HG02759 (cell line): Measurements from ENCODE around the gene BZW1.

ENCODE experiments used
- ATAC-seq: cut with Tn5 transposase; IDR thresholded peaks from one replicate; pipeline ENCODE4 v1.9.1; 2021; ENCODE audit warnings: mild to moderate bottlenecking, moderate library complexity; ENCODE audit not compliant: unreplicated experiment

Gene BZW1

DNA sequence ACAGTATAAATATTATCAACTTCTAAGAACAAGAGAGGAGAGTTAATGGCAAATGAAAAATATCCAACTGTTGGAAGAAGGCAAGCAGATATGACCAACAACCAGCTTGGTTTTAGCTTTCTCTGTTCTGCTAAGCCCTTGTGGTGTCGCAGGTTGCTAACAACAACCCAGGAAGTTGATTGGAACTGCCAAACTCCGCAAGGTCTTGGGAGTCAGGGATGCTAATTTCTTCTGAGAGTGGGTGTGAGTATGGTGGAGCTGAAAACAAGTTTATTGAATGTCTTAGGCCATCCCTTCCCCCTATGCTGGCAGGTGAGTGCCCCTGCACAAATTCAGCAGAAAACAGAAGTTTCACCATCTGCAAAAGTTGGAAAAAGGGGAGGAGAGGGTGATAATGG lies 17.5 kb downstream of the BZW1 start:
- ATAC-seq, result no peak

GRCh38 chr2:200834701-200835100 lies 23.0 kb downstream of the BZW1 start:
- ATAC-seq, result no peak

- no peak for ATAC-seq
Observed at GRCh38 chr2:200839513-200839912, 27.8 kb downstream of the BZW1 start.

DNA sequence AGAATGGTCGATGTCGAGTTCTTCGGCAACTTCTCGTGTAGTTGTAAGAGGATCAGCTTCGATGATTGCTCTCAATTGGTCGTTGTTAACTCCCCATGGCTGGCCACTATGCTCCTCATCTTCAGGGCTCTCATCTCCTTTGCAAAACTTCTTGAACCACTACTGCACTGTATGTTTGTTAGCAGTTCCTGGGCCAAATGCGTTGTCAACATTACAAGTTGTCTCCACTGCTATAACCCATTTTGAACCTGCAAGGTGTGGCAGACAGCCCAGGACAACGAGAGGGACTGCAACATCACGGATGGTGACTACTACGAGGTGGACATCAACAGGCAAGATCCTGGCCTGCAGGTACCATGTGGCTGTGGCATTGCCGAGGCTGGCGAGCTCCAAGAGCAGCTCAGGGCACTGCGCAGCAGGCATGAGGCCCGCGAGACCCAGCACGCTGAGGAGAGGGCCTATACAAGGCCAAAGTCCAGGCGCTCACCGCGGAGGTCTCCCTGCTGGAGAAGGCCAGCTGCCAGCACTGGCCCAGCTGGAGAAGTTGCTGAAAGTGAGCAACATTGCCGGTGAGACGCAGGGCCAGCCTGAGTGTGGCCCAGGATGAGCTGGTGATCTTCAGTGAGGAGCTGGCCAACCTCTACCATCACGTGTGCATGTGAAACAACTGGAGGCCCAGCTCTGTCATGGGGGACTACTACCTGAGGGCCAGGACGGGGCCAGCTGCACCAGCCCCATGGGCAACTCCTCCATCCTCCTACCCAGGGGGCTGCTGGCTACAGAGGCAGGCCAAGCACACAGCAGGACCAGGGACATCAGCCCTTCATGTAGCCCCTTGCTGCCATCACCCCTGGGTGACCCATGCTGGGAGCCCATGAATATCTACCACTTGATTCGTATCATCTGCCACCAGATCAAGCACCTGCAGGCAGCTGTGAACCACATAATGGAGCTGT lies 32.6 kb downstream of the BZW1 start:
- no peak for ATAC-seq

DNA sequence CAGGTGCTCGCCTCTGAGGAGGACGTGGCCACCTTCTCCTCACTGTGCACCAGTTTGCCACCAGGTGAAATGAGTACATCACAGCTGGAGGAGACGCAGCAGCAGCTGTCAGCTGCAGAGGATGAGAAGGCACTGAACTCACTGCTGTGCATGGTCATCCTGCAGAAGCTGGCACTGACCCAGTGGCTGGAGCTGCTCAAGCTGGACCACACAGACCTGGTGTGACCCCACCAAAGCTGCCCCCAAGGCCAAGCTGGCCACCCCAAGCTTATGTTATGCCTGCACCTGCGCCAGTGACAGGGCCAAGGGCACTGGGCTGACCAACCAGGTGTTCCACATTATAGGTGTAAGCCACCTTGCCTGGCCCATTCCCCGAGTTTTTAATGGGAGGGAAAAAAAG lies 33.5 kb downstream of the BZW1 start:
- ATAC-seq, result no peak

DNA sequence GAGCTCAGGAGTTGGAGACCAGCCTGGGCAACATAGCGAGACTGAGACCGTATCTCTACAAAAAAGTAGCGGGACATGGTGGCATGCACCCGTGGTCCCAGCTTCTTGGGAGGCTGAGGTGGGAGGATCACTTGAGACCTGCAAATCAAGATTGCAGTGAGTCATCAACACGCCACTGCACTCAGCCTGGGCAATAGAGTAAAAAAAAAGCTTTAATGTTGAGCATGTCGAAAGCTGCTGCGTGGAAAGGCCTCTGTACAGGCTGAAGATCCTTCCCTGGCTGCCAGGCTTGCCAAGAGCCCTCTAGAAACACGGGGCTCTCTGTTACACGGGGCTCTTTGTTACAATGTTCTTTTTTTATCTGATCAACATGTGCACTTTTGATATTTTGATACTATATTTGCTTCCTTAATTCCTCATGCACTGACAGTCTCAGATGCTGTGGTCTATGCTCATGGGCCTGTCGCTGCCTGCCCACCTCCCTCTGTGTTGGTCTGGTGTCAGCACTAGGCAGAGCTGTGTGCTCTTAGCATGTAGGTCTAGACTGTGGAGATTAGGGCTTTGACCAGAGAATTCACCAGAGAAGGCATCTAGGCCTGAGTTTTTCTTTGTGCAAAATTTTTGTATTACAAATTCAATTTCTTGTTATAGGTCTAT lies 34.1 kb downstream of the BZW1 start:
- no peak for ATAC-seq

GRCh38 chr2:200847269-200847668 lies 35.6 kb downstream of the BZW1 start:
- ATAC-seq, result no peak

- ATAC-seq, result no peak
Observed at GRCh38 chr2:200847939-200848338, 36.2 kb downstream of the BZW1 start.

DNA sequence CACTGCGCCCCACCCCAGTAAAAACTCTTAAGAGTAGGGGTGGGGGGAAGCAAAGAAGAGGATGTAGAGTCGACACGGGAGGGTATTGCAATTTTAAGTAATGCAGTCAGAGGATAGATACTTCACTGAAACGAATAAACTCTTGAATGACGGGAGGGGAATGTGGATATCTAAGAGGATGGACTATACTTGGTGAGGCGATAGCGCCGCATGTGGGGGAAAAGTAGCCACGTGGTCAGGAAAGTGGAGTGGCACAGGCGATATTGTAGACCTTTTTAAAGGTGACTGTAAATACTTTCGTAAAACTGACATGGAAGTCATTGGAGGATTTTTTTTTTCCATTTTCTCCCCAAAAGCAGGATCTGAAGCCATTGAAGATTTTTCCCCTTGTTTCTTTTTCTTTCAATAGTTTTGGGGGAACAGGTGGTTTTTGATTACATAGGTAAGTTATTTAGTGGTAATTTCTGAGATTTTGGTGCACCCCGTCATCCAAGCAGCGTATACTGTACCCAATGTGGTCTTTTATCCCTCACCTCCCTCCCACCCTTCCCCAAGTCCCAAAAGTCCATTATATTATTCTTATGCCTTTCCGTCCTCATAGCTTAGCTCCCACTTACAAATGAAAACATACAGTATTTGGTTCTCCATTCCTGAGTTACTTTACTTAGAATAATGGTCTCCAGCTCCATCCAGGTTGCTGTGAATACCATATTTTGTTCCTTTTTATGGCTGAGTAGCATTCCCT lies 39.0 kb downstream of the BZW1 start:
- ATAC-seq, result no peak

GRCh38 chr2:200851398-200852248 lies 39.9 kb downstream of the BZW1 start:
- ATAC-seq, result no peak

GRCh38 chr2:200852605-200853004 lies 40.9 kb downstream of the BZW1 start:
- no peak for ATAC-seq

DNA sequence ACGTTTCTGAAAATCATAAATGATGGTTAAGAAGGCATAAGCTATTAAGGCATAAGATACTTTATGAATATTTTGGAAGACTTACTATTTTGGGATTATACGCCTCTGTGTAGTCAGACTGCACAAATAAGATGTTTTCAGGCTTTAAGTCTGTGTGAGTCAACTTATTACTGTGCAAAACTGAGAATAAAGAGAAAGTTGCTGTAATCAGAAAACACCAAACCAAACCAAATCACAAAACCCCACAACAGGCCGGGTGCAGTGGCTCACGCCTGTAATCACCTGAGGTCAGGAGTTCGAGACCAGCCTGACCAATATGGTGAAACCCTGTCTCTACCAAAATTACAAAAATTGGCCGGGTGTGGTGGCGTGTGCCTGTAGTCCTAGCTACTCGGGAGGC lies 45.1 kb downstream of the BZW1 start:
- ATAC-seq, result no peak

GRCh38 chr2:200860092-200860795 lies 48.5 kb downstream of the BZW1 start:
- ATAC-seq, result no peak

DNA sequence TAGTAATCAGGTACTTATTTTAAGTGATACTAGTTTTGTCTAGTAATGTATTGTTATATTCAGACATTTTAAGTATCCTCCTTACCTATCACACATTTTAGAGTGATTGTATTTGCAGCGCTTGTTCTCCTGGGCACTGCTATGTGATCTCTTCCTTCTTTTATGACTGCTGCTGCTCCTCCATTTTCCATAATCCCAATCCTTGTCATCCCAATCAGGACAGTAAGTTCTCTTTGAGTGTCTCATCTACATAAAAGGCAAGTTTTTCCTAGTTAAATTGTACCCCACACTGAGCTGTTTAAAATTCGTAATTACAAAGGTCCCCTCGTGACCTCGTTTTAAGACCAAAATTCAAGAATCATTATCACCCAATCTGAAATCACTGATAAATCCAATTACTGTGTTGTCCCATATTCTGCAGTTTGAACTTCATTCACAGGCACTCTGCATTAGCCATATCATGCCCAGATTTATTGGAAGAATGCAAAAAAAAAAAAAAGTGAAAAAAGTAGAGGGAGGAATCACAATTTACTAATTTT lies 50.0 kb downstream of the BZW1 start:
- no peak for ATAC-seq

DNA sequence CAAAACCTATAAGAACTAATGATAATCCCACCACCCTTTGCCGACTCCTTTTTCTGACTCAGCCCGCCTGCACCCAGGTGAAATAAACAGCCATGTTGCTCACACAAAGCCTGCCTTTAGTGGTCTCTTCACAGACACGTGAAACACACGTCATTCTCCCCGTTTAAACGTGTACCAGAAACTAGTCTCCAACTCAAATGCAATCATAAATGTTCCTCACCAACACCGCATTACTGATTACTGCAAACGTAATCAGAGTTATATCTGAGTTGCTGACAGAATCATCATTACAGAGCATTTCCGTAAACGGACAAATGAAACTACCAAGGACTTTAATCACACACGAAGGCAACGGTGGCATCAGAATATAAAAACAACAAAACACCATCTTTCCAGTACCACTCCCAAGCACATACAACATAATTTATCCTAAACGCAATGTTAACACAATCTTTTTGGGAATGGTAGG lies 50.9 kb downstream of the BZW1 start:
- no peak for ATAC-seq

DNA sequence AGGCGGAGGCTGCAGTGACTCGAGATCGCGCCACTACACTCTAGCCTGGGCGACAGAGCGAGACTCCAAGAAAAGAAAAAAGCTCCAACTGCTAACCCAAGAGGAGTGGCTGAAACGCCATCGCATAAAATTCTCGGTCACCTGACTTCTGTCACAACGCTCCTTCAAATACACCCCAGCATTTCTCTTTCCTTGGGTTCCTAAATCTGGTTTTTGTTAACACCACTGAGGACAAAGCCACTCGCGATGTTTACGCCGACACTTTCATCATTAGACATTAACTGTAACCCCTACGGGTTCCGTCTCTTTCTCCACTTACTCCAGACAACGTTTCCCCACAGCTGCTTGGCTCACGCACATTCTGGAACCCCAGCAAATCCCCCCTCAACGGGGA lies 52.1 kb downstream of the BZW1 start:
- peak; percentile 14 for ATAC-seq

GRCh38 chr2:200864176-200865034 lies 52.7 kb downstream of the BZW1 start, which contains the start of gene CLK1:
TSS of gene CLK1 (minus strand) at chr2:200864658. CDS start at chr2:200861862, 2,796 bp downstream.
- ATAC-seq, result peak; percentile 90

GRCh38 chr2:200869014-200869413 lies 57.3 kb downstream of the BZW1 start:
- ATAC-seq, result no peak

DNA sequence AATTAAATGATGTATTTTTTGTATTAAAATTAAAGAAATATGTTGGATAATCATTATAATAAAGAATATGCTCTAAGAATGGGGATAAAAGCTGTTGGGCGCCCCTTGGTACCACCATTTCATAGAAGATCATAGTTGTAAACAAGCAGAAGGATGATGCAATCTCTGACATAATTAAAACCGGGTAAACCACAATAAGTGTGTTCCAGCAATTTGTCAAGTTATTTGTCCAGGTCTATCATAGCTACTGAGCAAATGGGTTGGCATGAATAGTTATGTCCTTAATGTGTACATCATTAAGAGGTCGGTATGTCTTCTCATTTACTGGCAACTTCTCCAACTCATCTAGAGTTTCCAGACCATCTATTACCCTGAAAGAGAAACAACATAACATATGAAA lies 59.4 kb downstream of the BZW1 start:
- ATAC-seq, result no peak
